A549 (cell line): ENCODE results near the gene TXNDC2. TPM values are rescaled to one million over a fixed set of nuclear protein-coding genes. Genes with fewer than 3 reads are reported as not detected.

Experiments
- ATAC-seq, 2 experiments: fragments of 200-7000 bp in 1 of 2; fragments of >200 bp in 1 of 2; cut with Nextera tagmentation in 1 of 2; cut with Tn5 transposase in 1 of 2; 3 replicates each; pipeline versions ENCODE4 v1.8.0 to v1.9.1; 2018 to 2020; ENCODE audit warnings: mild to moderate bottlenecking in 1 of 2, moderate library complexity in 1 of 2
- CTCF ChIA-PET: fragments of 300-600 bp; sonication (Branson Sonifier 250); formaldehyde crosslinking; extraction: SDS; loops from one replicate; lab custom pipeline; 2021; ENCODE audit warnings: antibody characterized with exemption, inconsistent platforms; lab: Yijun Ruan, JAX
- POLR2A ChIA-PET: fragments of 350-600 bp; formaldehyde crosslinking; extraction: SDS; loops from one replicate; lab custom pipeline; 2021; ENCODE audit warnings: antibody characterized with exemption, inconsistent platforms; lab: Yijun Ruan, JAX
- DNase-seq, 2 experiments: peaks; one replicate each; pipeline versions ENCODE4 v3.0.0 to v3.0.0-alpha.2; 2011 to 2016; ENCODE audit warnings: low read depth in 1 of 2, low spot score in 1 of 2
- FAIRE-seq: peaks from 2 replicates; lab custom pipeline; 2011; peaks lifted over from hg19 to GRCh38; lab: Jason Lieb, UNC
- H3K27ac ChIP-seq, 2 experiments: fragments of >200 bp; sonication (Bioruptor Twin); formaldehyde crosslinking; 3 replicates each; pipeline ENCODE4 v1.5.1; 2016 to 2017
- H3K4me1 ChIP-seq: fragments of >200 bp; sonication (Bioruptor Twin); formaldehyde crosslinking; 3 replicates; pipeline ENCODE4 v1.6.1; 2016
- H3K4me2 ChIP-seq: fragments of >200 bp; sonication (Bioruptor Twin); formaldehyde crosslinking; 3 replicates; pipeline ENCODE4 v1.6.1; 2016
- H3K4me3 ChIP-seq: fragments of >200 bp; sonication (Bioruptor Twin); formaldehyde crosslinking; 3 replicates; pipeline ENCODE4 v1.5.1; 2016
- H3K9me3 ChIP-seq: fragments of >200 bp; sonication (Bioruptor Twin); formaldehyde crosslinking; 3 replicates; pipeline ENCODE4 v1.6.1; 2016
- ATOH8 ChIP-seq: fragments of 250-450 bp; sonication (Bioruptor Pico); IDR thresholded peaks from 2 replicates; pipeline ENCODE4 v1.5.0; 2020; ENCODE audit warnings: low read depth, mild to moderate bottlenecking, moderate library complexity
- BCL3 ChIP-seq: fragments of >200 bp; sonication (Bioruptor Twin); formaldehyde crosslinking; IDR thresholded peaks from 3 replicates; pipeline ENCODE4 v1.6.1; 2016
- CBX8 ChIP-seq: fragments of 200-600 bp; sonication (generic); IDR thresholded peaks from 2 replicates; pipeline ENCODE4 v1.6.1; 2016
- E2F6 ChIP-seq: IDR thresholded peaks from 2 replicates; pipeline ENCODE4 v1.6.1; 2012; ENCODE audit warnings: low read depth, borderline replicate concordance
- EHF ChIP-seq: fragments of 250-450 bp; sonication (Bioruptor Pico); IDR thresholded peaks from 2 replicates; pipeline ENCODE4 v1.5.0; 2020; ENCODE audit warnings: mild to moderate bottlenecking
- EHMT2 ChIP-seq: fragments of 200-600 bp; sonication (generic); IDR thresholded peaks from 2 replicates; pipeline ENCODE4 v1.6.1; 2016; ENCODE audit warnings: antibody characterized with exemption, low read depth, mild to moderate bottlenecking, moderate library complexity
- EP300 ChIP-seq, 2 experiments: fragments of >200 bp; sonication (Bioruptor Twin); formaldehyde crosslinking; IDR thresholded peaks; 2 replicates in 1 of 2; 3 replicates in 1 of 2; pipeline ENCODE4 v1.6.1; 2016 to 2017
- ESRRA ChIP-seq: fragments of 150-350 bp; IDR thresholded peaks from 2 replicates; pipeline ENCODE4 v1.6.1; 2014; ENCODE audit warnings: mild to moderate bottlenecking, low read length, borderline replicate concordance
- FOSB ChIP-seq: fragments of 250-450 bp; sonication (Bioruptor Pico); IDR thresholded peaks from 2 replicates; pipeline ENCODE4 v1.5.0; 2020; ENCODE audit warnings: mild to moderate bottlenecking, moderate library complexity
- FOSL2 ChIP-seq, 2 experiments: fragments of 450-650 bp in 1 of 2; fragments of >200 bp in 1 of 2; sonication (Bioruptor Twin) in 1 of 2; formaldehyde crosslinking; IDR thresholded peaks; 2 replicates each; pipeline versions ENCODE4 v1.5.0 to v1.6.1; 2016 to 2020; ENCODE audit warnings: mild to moderate bottlenecking in 1 of 2, moderate library complexity in 1 of 2
- GATA3 ChIP-seq: IDR thresholded peaks from 2 replicates; pipeline ENCODE4 v1.6.1; 2012; ENCODE audit warnings: borderline replicate concordance
- HES2 ChIP-seq: fragments of >200 bp; sonication (Bioruptor Twin); formaldehyde crosslinking; IDR thresholded peaks from 2 replicates; pipeline ENCODE4 v1.6.1; 2016
- HEYL ChIP-seq: fragments of 250-450 bp; sonication (Bioruptor Pico); IDR thresholded peaks from 2 replicates; pipeline ENCODE4 v1.8.0; 2021; ENCODE audit warnings: mild to moderate bottlenecking, moderate library complexity
- HOXB13 ChIP-seq: fragments of 250-450 bp; sonication (Bioruptor Pico); IDR thresholded peaks from 2 replicates; pipeline ENCODE4 v1.5.0; 2020; ENCODE audit warnings: low read depth, mild to moderate bottlenecking, moderate library complexity
- JUNB ChIP-seq: fragments of >200 bp; sonication (Bioruptor Twin); formaldehyde crosslinking; IDR thresholded peaks from 2 replicates; pipeline ENCODE4 v1.6.1; 2016
- KDM5A ChIP-seq: fragments of 200-600 bp; sonication (generic); IDR thresholded peaks from 2 replicates; pipeline ENCODE4 v1.6.1; 2016; ENCODE audit warnings: antibody characterized with exemption, mild to moderate bottlenecking
- MAX ChIP-seq: IDR thresholded peaks from 2 replicates; pipeline ENCODE4 v1.6.1; 2012
- NPAS2 ChIP-seq: fragments of 250-450 bp; sonication (Bioruptor Pico); IDR thresholded peaks from 2 replicates; pipeline ENCODE4 v1.8.0; 2022; ENCODE audit warnings: mild to moderate bottlenecking, moderate library complexity, borderline replicate concordance
- PBX3 ChIP-seq: IDR thresholded peaks from 2 replicates; pipeline ENCODE4 v1.6.1; 2012
- POLR2A ChIP-seq: IDR thresholded peaks from 2 replicates; pipeline ENCODE4 v1.6.1; 2012; ENCODE audit warnings: mild to moderate bottlenecking, low read length
- POLR2AphosphoS2 ChIP-seq: conservative IDR thresholded peaks from 2 replicates; pipeline ENCODE4 v1.6.1; 2012; ENCODE audit warnings: low read length, improper control_type of control experiment, inconsistent platforms
- RAD21 ChIP-seq, 2 experiments: fragments of >200 bp in 1 of 2; sonication (Bioruptor Twin) in 1 of 2; formaldehyde crosslinking in 1 of 2; IDR thresholded peaks in 1 of 2; conservative IDR thresholded peaks in 1 of 2; 2 replicates in 1 of 2; 3 replicates in 1 of 2; pipeline ENCODE4 v1.6.1; 2012 to 2018; ENCODE audit warnings: inconsistent platforms in 1 of 2
- REST ChIP-seq: fragments of 200-600 bp; sonication (generic); IDR thresholded peaks from 2 replicates; pipeline ENCODE4 v1.6.1; 2016; ENCODE audit warnings: antibody characterized with exemption, mild to moderate bottlenecking, moderate library complexity
- RFX5 ChIP-seq: fragments of 450-650 bp; IDR thresholded peaks from 2 replicates; pipeline ENCODE4 v1.7.1; 2014; ENCODE audit warnings: antibody characterized with exemption, mild to moderate bottlenecking, moderate library complexity
- SMC3 ChIP-seq: fragments of >200 bp; sonication (Bioruptor Twin); formaldehyde crosslinking; IDR thresholded peaks from 3 replicates; pipeline ENCODE4 v1.6.1; 2018; ENCODE audit warnings: inconsistent platforms
- TP53 ChIP-seq: fragments of 250-450 bp; sonication (Bioruptor Pico); IDR thresholded peaks from 2 replicates; pipeline ENCODE4 v1.5.0; 2021; ENCODE audit warnings: mild to moderate bottlenecking, moderate library complexity
- USF2 ChIP-seq: fragments of 450-650 bp; IDR thresholded peaks from 2 replicates; pipeline ENCODE4 v1.6.1; 2014; ENCODE audit warnings: antibody characterized with exemption
- ZSCAN20 ChIP-seq: fragments of 250-450 bp; sonication (Bioruptor Pico); IDR thresholded peaks from 2 replicates; pipeline ENCODE4 v1.8.0; 2022; ENCODE audit warnings: mild to moderate bottlenecking, moderate library complexity
- WGBS: methylation state at CpG from one replicate; pipeline ENCODE4 v1.1.6; 2017; ENCODE audit errors: missing lambda C conversion rate; 5-methylcytosine and 5-hydroxymethylcytosine counted together
- polyA plus RNA-seq, 4 experiments: library from polyadenylated mRNA; depleted of rRNA in 3 of 4; stranded (reverse); fragments of >200 nt; fragmentation: RNase III in 1 of 4; extraction: RNeasy Plus Mini Kit Qiagen cat#74134 plus additional on column Dnase treatment in 1 of 4; gene quantifications; 2 replicates in 3 of 4; 3 replicates in 1 of 4; pipeline ENCODE4 v1.2.3, GENCODE V29; 2011 to 2017

Gene TXNDC2
- polyA plus RNA-seq, 2 of the 4 experiments (the other 2 are of a cell fraction), result 0.06 to 0.16 TPM

GRCh38 chr18:9839853-9840252 lies 45.9 kb upstream of the TXNDC2 start (continued):
- TF ChIP-seq RFX5 (no peak), PBX3 (no peak), ZSCAN20 (no peak), EHF (CRISPR knock-in tag) (no peak), EHMT2 (no peak), EP300 (IDR thresholded peaks at IDR 0.05) (no peak), HES2 (no peak)

GRCh38 chr18:9841752-9842151 lies 44.0 kb upstream of the TXNDC2 start:
- DNase-seq, result no peak
- TF ChIP-seq MAX, result no peak
- TF ChIP-seq CBX8, result no peak
- TF ChIP-seq POLR2AphosphoS2, result no peak
- no peak for TF ChIP-seq POLR2A
- TF ChIP-seq FOSL2 (IDR thresholded peaks at IDR 0.05), result no peak
- TF ChIP-seq FOSL2 (CRISPR knock-in tag; IDR thresholded peaks at IDR 0.05), result no peak
- no peak for TF ChIP-seq HOXB13
- TF ChIP-seq HEYL, result no peak
- TF ChIP-seq GATA3, result no peak
- TF ChIP-seq USF2, result no peak
- no peak for TF ChIP-seq SMC3
- no peak for TF ChIP-seq ZSCAN20
- no peak for TF ChIP-seq E2F6
- TF ChIP-seq ESRRA, result no peak
- TF ChIP-seq RAD21 (conservative IDR thresholded peaks at IDR 0.05 in 1 of 2, IDR thresholded peaks at IDR 0.05 in 1 of 2), result no peak
- TF ChIP-seq TP53 (CRISPR knock-in tag), result no peak
- TF ChIP-seq PBX3, result no peak
- TF ChIP-seq JUNB, result no peak
- POLR2A ChIA-PET, result no interaction called here
- no peaks in the 10 kb centered on the region for H3K9me3 ChIP-seq
- no peak overlapping the region for H3K27ac ChIP-seq
- H3K4me2 ChIP-seq, result no peak overlapping the region
- WGBS, result 88% methylated on average over 4 of the region's 4 CpGs
- no peak for ATAC-seq
- no peak overlapping the region for H3K4me3 ChIP-seq
- CTCF ChIA-PET, result interaction anchor here (0.6 to 1.1 kb wide), 2 partner anchors 111 to 130 kb away, joined by 3 read pairs; no protein-coding TSS in a partner anchor
- FAIRE-seq, result no peak
- no peaks in the 10 kb centered on the region for H3K4me1 ChIP-seq

- no peak for DNase-seq
- Histone ChIP-seq H3K4me2 (no peak overlapping the region), H3K9me3 (no peaks in the 10 kb centered on the region), H3K27ac (no peak overlapping the region), H3K4me3 (no peak overlapping the region), H3K4me1 (no peaks in the 10 kb centered on the region)
- 86% methylated on average over 6 of the region's 6 CpGs for WGBS
- ChIA-PET CTCF (interaction anchor here (0.6 kb wide), 1 partner anchor 110 kb away, joined by 3 read pairs; no protein-coding TSS in a partner anchor), POLR2A (no interaction called here)
- no peak for FAIRE-seq
- no peak for ATAC-seq
- TF ChIP-seq FOSB (CRISPR knock-in tag), result no peak
- TF ChIP-seq BCL3, result no peak
- no peak for TF ChIP-seq ATOH8
- no peak for TF ChIP-seq NPAS2 (CRISPR knock-in tag)
- TF ChIP-seq REST, result no peak
- no peak for TF ChIP-seq ESRRA
- no peak for TF ChIP-seq GATA3
- TF ChIP-seq KDM5A, result no peak
Observed at GRCh38 chr18:9842448-9842847, 43.3 kb upstream of the TXNDC2 start.
